GM12891 (cell line): ENCODE data around the gene MBD3L2.

ENCODE experiments used
- POLR2A ChIP-seq: IDR thresholded peaks from 2 replicates; pipeline ENCODE4 v1.6.1; 2011; ENCODE audit warnings: low read depth, low read length, control low read depth
- POLR2AphosphoS5 ChIP-seq: IDR thresholded peaks from 2 replicates; pipeline ENCODE4 v1.6.1; 2011; ENCODE audit warnings: low read depth, low read length, control low read depth
- SPI1 ChIP-seq: IDR thresholded peaks from 2 replicates; pipeline ENCODE4 v1.6.1; 2011; ENCODE audit warnings: low read depth, low read length, control low read depth
- TAF1 ChIP-seq: IDR thresholded peaks from 2 replicates; pipeline ENCODE4 v1.6.1; 2011; ENCODE audit warnings: low read depth, low read length, control low read depth

- TF ChIP-seq POLR2AphosphoS5: no peak
- no peak for TF ChIP-seq POLR2A
- TF ChIP-seq TAF1: no peak
- no peak for TF ChIP-seq SPI1
Observed at GRCh38 chr19:7088999-7089398, 39.9 kb downstream of the MBD3L2 start.
